Fibroblast of villous mesenchyme (primary cell): ENCODE data around the gene NSG1. TPM values are rescaled to one million over a fixed set of nuclear protein-coding genes. Genes with fewer than 3 reads are reported as not detected.
A peak's percentile ranks its signal among the peaks of the same experiment; 100 is the strongest.

Source experiments
- DNase-seq: peaks from one replicate; pipeline ENCODE4 v3.0.0-alpha.2; 2010; ENCODE audit warnings: low read depth
- H3K4me3 ChIP-seq: 2 replicates; pipeline ENCODE4 v1.5.1; 2011; ENCODE audit warnings: low read depth, mild to moderate bottlenecking, low read length
- CTCF ChIP-seq: IDR thresholded peaks from 2 replicates; pipeline ENCODE4 v1.5.1; 2012; ENCODE audit warnings: low read depth, mild to moderate bottlenecking, low read length; ENCODE audit not compliant: insufficient read depth
- total RNA-seq: library from RNA; depleted of rRNA; stranded (reverse); fragments of >200 nt; gene quantifications from 2 replicates; pipeline ENCODE4 v1.2.3, GENCODE V29; 2012

Gene NSG1
- total RNA-seq, 1 donor: 0.86 TPM

GRCh38 chr4:4361883-4362282 is 25.0 kb upstream of the NSG1 start:
- no peak for DNase-seq
- no peak overlapping the region for H3K4me3 ChIP-seq
- no peak for TF ChIP-seq CTCF

- H3K4me3 ChIP-seq: no peak overlapping the region
- no peak for TF ChIP-seq CTCF
- no peak for DNase-seq
These were observed 23.8 kb upstream of the NSG1 start for GRCh38 chr4:4362991-4363697.

- DNase-seq: no peak
- TF ChIP-seq CTCF: no peak
- H3K4me3 ChIP-seq: no peak overlapping the region
These were observed 22.8 kb upstream of the NSG1 start for GRCh38 chr4:4364061-4364460.

GRCh38 chr4:4364486-4365208 is 22.3 kb upstream of the NSG1 start:
- no peak for DNase-seq
- no peak overlapping the region for H3K4me3 ChIP-seq
- TF ChIP-seq CTCF: no peak

GRCh38 chr4:4368809-4369580 is 17.9 kb upstream of the NSG1 start:
- no peak for TF ChIP-seq CTCF
- DNase-seq: peak; percentile 47
- no peak overlapping the region for H3K4me3 ChIP-seq

GRCh38 chr4:4374388-4375098 is 12.4 kb upstream of the NSG1 start:
- no peak for DNase-seq
- H3K4me3 ChIP-seq: no peak overlapping the region
- no peak for TF ChIP-seq CTCF
